ENCODE measurements around the gene OR4E1.
"Not testable (repeated sequence)": the region's sequence is repeated elsewhere in the genome, so short reads cannot be mapped to it uniquely, and the experiment has no call there.

Gene OR4E1

GRCh38 chr14:21652209-21652808, 21.3 kb downstream of the OR4E1 start:
- no peak for DNase-seq (ENCODE audit: low read depth)

GRCh38 chr14:21647380-21647779, 26.2 kb downstream of the OR4E1 start:
- DNase-seq (ENCODE audit: low read depth), result no peak

DNA sequence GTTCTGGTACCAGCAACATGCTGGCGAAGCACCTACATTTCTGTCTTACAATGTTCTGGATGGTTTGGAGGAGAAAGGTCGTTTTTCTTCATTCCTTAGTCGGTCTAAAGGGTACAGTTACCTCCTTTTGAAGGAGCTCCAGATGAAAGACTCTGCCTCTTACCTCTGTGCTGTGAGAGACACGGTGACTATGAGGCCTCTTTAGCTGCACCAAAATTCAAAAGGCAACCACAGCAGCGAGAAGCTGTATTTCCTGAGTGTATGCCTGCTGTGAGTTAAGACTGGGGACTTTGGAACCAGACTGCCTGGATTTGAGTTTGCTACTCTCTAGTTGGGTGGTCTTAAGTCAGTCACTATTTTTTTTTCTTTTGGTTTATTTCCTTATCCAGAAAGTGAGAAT, 30.2 kb downstream of the OR4E1 start:
- DNase-seq (ENCODE audit: low read depth), result no peak

DNA sequence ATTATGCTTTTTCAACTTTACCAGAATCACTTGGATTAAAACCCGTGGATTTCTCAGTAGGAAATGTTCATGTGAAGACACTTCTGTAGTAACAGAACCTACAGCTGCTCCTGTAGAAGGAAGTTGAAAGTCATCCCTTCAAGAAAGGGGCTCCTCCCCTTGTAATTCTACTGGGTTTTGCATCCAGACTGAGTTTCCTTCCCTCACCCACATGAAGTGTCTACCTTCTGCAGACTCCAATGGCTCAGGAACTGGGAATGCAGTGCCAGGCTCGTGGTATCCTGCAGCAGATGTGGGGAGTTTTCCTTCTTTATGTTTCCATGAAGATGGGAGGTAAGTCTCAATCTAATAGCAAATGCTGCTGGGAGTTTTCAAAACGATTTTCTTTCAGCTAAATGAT, 30.9 kb downstream of the OR4E1 start:
- no peak for DNase-seq (ENCODE audit: low read depth)

- DNase-seq (ENCODE audit: low read depth), result no peak
Measured at GRCh38 chr14:21634840-21635239, 38.8 kb downstream of the OR4E1 start, which contains the start of gene OR10G2. OR10G2 (minus strand) TSS chr14:21634940; CDS start chr14:21634842, 98 bp downstream.

DNA sequence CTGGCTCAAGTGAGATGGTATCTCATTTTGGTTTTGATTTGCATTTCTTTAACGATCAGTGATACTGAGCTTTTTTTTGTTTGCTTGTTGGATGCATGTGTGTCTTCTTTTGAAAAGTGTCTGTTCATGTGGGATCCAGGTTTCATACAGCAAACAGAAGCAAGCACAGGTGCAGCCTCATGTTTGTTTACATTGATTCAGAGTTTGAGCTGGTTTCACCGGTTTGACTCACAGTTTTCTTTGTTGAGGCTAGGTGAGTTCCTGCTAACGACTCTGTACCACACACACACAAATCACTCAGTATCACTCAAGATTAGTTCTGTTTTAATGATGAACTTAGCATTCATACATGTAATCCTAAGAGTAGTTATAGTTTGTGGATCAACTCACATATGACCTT, 42.5 kb downstream of the OR4E1 start:
- no peak for DNase-seq (ENCODE audit: low read depth)

DNA sequence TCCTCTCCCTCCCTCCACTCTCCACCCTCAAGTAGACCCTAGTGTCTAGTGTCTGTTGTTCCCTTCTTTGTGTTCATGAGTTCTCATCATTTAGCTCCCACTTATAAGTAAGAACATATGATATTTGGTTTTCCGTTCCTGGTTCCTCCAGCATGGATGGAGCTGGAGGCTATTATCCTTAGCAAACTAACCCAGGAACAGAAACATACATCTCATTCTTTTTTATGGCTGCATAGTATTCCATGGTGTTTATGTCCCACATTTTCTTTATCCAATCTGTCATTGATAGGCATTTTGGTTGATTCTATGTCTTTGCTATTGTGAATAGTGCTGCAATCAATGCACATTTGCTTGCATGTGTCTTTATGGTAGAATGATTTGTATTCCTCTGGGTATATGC, 43.1 kb downstream of the OR4E1 start:
- DNase-seq (ENCODE audit: low read depth), result not testable (repeated sequence)

- DNase-seq (ENCODE audit: low read depth), result no peak
Measured at GRCh38 chr14:21626491-21627230, 47.0 kb downstream of the OR4E1 start.

Measured in activated gamma-delta T cell treated with anti-CD3 and anti-CD28 coated beads, Interleukin-2, amount 50 U/mL, for 16 hours (primary cell).